HEK293 (cell line): ENCODE data around the gene USP21.

Experiments used
- CTCF ChIA-PET: fragments of 350-600 bp; formaldehyde crosslinking; extraction: SDS; loops from one replicate; lab custom pipeline; 2021; ENCODE audit warnings: antibody characterized with exemption; lab: Yijun Ruan, JAX
- POLR2A ChIA-PET: fragments of 300-600 bp; formaldehyde crosslinking; extraction: SDS; loops from one replicate; lab custom pipeline; 2020; ENCODE audit warnings: antibody characterized with exemption, inconsistent platforms; lab: Yijun Ruan, JAX
- H3K27ac ChIP-seq: fragments of 200-500 bp; sonication (Bioruptor generic); 2 replicates; pipeline ENCODE4 v1.5.1; 2014; ENCODE audit warnings: low read depth, low read length, control low read depth, inconsistent platforms; ENCODE audit errors: extremely low read depth
- H3K36me3 ChIP-seq, 2 experiments: fragments of 200-500 bp in 1 of 2; sonication (Bioruptor generic) in 1 of 2; 1 replicate in 1 of 2; 2 replicates in 1 of 2; pipeline ENCODE4 v1.5.1; 2014 to 2017; ENCODE audit warnings: inconsistent platforms in 2 of 2, low read length in 2 of 2; ENCODE audit not compliant: control insufficient read depth in 2 of 2, insufficient read depth in 1 of 2
- H3K4me1 ChIP-seq: fragments of 200-500 bp; sonication (Bioruptor generic); 2 replicates; pipeline ENCODE4 v1.5.1; 2014; ENCODE audit warnings: mild to moderate bottlenecking, low read length, inconsistent platforms; ENCODE audit not compliant: control insufficient read depth, insufficient read depth
- H3K4me3 ChIP-seq: 2 replicates; pipeline ENCODE4 v1.5.1; 2011; ENCODE audit warnings: low read depth, mild to moderate bottlenecking, control low read depth, low read length, moderate library complexity
- H3K9me3 ChIP-seq: fragments of 200-500 bp; sonication (Bioruptor generic); 2 replicates; pipeline ENCODE4 v1.5.1; 2014; ENCODE audit warnings: low read depth, low read length, inconsistent platforms; ENCODE audit not compliant: control insufficient read depth, insufficient read depth
- KLF8 ChIP-seq: fragments of 450-650 bp; formaldehyde crosslinking; IDR thresholded peaks from 2 replicates; pipeline ENCODE4 v1.5.1; 2016; ENCODE audit warnings: missing biosample characterization, missing genetic modification characterization
- ZNF138 ChIP-seq: fragments of 450-650 bp; formaldehyde crosslinking; IDR thresholded peaks from 2 replicates; pipeline ENCODE4 v1.5.1; 2016; ENCODE audit warnings: missing biosample characterization, missing genetic modification characterization, borderline replicate concordance
- ZNF140 ChIP-seq: fragments of 450-650 bp; formaldehyde crosslinking; IDR thresholded peaks from 2 replicates; pipeline ENCODE4 v1.5.1; 2016; ENCODE audit warnings: missing biosample characterization, missing genetic modification characterization
- ZNF16 ChIP-seq: fragments of 450-650 bp; formaldehyde crosslinking; IDR thresholded peaks from 2 replicates; pipeline ENCODE4 v1.5.1; 2016; ENCODE audit warnings: low read depth, missing biosample characterization, missing genetic modification characterization
- ZNF223 ChIP-seq: fragments of 450-650 bp; formaldehyde crosslinking; IDR thresholded peaks from 2 replicates; pipeline ENCODE4 v1.5.1; 2016; ENCODE audit warnings: missing biosample characterization, missing genetic modification characterization
- ZNF239 ChIP-seq: fragments of 450-650 bp; formaldehyde crosslinking; IDR thresholded peaks from 2 replicates; pipeline ENCODE4 v1.5.1; 2016; ENCODE audit warnings: missing biosample characterization, missing genetic modification characterization
- ZNF24 ChIP-seq: fragments of 450-650 bp; formaldehyde crosslinking; IDR thresholded peaks from 2 replicates; pipeline ENCODE4 v1.5.1; 2016; ENCODE audit warnings: missing biosample characterization, missing genetic modification characterization
- ZNF426 ChIP-seq: fragments of 450-650 bp; formaldehyde crosslinking; IDR thresholded peaks from 2 replicates; pipeline ENCODE4 v1.5.1; 2017; ENCODE audit warnings: missing biosample characterization, missing genetic modification characterization, mild to moderate bottlenecking, inconsistent platforms, moderate library complexity
- ZNF501 ChIP-seq: fragments of 450-650 bp; formaldehyde crosslinking; IDR thresholded peaks from 2 replicates; pipeline ENCODE4 v1.5.1; 2016; ENCODE audit warnings: missing biosample characterization, missing genetic modification characterization
- ZNF529 ChIP-seq: fragments of 450-650 bp; formaldehyde crosslinking; IDR thresholded peaks from 2 replicates; pipeline ENCODE4 v1.5.1; 2017; ENCODE audit warnings: missing genetic modification characterization, missing biosample characterization; ENCODE audit not compliant: insufficient replicate concordance
- ZNF549 ChIP-seq: fragments of 450-650 bp; IDR thresholded peaks from 2 replicates; pipeline ENCODE4 v1.5.1; 2018; ENCODE audit warnings: missing biosample characterization, missing genetic modification characterization, mild to moderate bottlenecking, inconsistent platforms, moderate library complexity
- ZNF555 ChIP-seq: fragments of 450-650 bp; formaldehyde crosslinking; conservative IDR thresholded peaks from 2 replicates; pipeline ENCODE4 v1.5.1; 2017; ENCODE audit warnings: missing biosample characterization, mild to moderate bottlenecking, missing genetic modification characterization, inconsistent platforms
- ZNF654 ChIP-seq: fragments of 450-650 bp; formaldehyde crosslinking; IDR thresholded peaks from 2 replicates; pipeline ENCODE4 v1.5.1; 2016; ENCODE audit warnings: low read depth, missing biosample characterization, missing genetic modification characterization
- ZNF768 ChIP-seq: fragments of 450-650 bp; formaldehyde crosslinking; IDR thresholded peaks from 2 replicates; pipeline ENCODE4 v1.5.1; 2018; ENCODE audit warnings: missing biosample characterization, mild to moderate bottlenecking, missing genetic modification characterization
- ZNF777 ChIP-seq: fragments of 450-650 bp; formaldehyde crosslinking; IDR thresholded peaks from 2 replicates; pipeline ENCODE4 v1.5.1; 2017; ENCODE audit warnings: missing biosample characterization, missing genetic modification characterization, borderline replicate concordance
- ZNF843 ChIP-seq: fragments of 450-650 bp; formaldehyde crosslinking; IDR thresholded peaks from 2 replicates; pipeline ENCODE4 v1.5.1; 2016; ENCODE audit warnings: missing biosample characterization, missing genetic modification characterization
- TF ChIP-seq, protein P1 (sequence below): fragments of 450-650 bp; formaldehyde crosslinking; IDR thresholded peaks from 2 replicates; pipeline ENCODE4 v1.5.1; 2016; ENCODE audit warnings: missing biosample characterization, missing genetic modification characterization, low read depth
- TF ChIP-seq, protein P2 (sequence below): fragments of 450-650 bp; formaldehyde crosslinking; IDR thresholded peaks from 2 replicates; pipeline ENCODE4 v1.5.1; 2016; ENCODE audit warnings: missing biosample characterization, missing genetic modification characterization
- TF ChIP-seq, protein P3 (sequence below): fragments of 450-650 bp; formaldehyde crosslinking; IDR thresholded peaks from 2 replicates; pipeline ENCODE4 v1.5.1; 2016; ENCODE audit warnings: missing biosample characterization, missing genetic modification characterization

Gene USP21

DNA sequence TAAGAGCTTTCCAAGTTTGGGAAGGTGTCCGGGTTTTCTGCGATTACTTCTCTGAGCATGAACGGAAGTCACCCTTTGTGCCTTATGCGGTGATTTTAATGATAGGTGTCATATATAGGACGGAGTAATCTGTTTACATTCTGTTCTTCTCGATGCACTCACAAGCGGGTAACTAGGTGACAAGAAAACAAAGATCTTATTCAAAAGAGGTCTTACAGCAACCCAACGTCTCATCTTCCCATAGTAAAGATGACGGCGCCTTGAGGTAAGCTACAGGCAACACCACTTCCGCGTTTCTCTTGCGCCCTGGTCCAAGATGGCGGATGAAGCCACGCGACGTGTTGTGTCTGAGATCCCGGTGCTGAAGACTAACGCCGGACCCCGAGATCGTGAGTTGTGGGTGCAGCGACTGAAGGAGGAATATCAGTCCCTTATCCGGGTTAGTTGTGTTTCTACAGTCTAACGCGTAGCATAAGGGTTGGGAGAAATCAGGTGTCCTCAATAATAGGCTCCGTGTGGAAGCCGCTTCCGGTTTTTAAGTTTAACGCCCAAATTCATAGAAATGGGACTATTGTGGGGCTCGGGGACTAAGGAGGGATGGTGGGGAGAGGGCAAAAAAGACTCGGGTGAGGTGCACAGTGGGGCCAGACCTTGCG is 5.5 kb upstream of the USP21 start, which contains the start of gene UFC1 (continued):
- peak; percentile 90; the same call in 1 of the 2 replicates for TF ChIP-seq ZNF501
- no peak for TF ChIP-seq ZNF654
- TF ChIP-seq ZNF843 (tag by site-specific recombination), result peak; percentile 67; the same call in 1 of the 2 replicates
- no peak for TF ChIP-seq ZNF426
- peak; percentile 91 for TF ChIP-seq KLF8 (tag by site-specific recombination)
- no peak for TF ChIP-seq ZNF529 (tag by site-specific recombination)
- peak; percentile 86; the same call in 1 of the 2 replicates for TF ChIP-seq ZNF24 (tag by site-specific recombination)
- no peak for TF ChIP-seq ZNF555
- TF ChIP-seq ZNF239 (tag by site-specific recombination), result no peak
- TF ChIP-seq ZNF140 (tag by site-specific recombination), result no peak
- no peak for TF ChIP-seq ZNF223 (tag by site-specific recombination)
- no peak for TF ChIP-seq ZNF549 (tag by site-specific recombination)
- TF ChIP-seq ZNF16 (tag by site-specific recombination), result no peak
- no peak for TF ChIP-seq ZNF768 (tag by site-specific recombination)
- TF ChIP-seq ZNF138 (tag by site-specific recombination), result no peak
- TF ChIP-seq, protein P1, sequence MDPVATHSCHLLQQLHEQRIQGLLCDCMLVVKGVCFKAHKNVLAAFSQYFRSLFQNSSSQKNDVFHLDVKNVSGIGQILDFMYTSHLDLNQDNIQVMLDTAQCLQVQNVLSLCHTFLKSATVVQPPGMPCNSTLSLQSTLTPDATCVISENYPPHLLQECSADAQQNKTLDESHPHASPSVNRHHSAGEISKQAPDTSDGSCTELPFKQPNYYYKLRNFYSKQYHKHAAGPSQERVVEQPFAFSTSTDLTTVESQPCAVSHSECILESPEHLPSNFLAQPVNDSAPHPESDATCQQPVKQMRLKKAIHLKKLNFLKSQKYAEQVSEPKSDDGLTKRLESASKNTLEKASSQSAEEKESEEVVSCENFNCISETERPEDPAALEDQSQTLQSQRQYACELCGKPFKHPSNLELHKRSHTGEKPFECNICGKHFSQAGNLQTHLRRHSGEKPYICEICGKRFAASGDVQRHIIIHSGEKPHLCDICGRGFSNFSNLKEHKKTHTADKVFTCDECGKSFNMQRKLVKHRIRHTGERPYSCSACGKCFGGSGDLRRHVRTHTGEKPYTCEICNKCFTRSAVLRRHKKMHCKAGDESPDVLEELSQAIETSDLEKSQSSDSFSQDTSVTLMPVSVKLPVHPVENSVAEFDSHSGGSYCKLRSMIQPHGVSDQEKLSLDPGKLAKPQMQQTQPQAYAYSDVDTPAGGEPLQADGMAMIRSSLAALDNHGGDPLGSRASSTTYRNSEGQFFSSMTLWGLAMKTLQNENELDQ, result no peak

DNA sequence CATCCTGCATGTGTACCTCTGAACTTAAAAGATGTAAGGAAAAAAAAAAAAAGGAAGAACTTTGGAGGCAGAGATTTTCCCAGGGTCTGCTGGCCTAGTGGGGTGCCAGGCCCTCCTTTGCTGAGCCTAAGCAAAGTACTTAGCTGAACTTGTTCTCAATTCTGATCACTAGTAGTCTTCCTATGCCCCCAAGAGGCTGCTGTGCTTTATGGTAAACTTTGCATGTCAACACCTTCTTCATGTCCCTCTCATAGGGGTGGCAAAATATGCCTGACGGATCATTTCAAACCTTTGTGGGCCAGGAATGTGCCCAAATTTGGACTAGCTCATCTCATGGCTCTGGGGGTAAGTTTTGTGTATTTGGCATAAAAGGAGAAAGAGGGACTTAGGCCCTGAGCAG is 1.4 kb upstream of the USP21 start:
- CTCF ChIA-PET, result interaction anchor here (0.5 to 1.2 kb wide), 6 partner anchors 8 to 1473 kb away, joined by 3 to 9 read pairs (median 3); partner anchors contain the start of gene PPOX

More for the DNA sequence above, 1.4 kb upstream of the USP21 start:
- no peak overlapping the region for H3K27ac ChIP-seq
- H3K4me3 ChIP-seq, result no peak overlapping the region
- POLR2A ChIA-PET, result interaction anchor here (1.3 to 1.6 kb wide), 2 partner anchors 8 to 25 kb away, joined by 7 read pairs; partner anchors contain the start of genes DEDD and PPOX
- no peaks in the 10 kb centered on the region for H3K9me3 ChIP-seq
- peaks cover 5 to 57% of the 10 kb centered on the region in 2 experiments; a peak in 2 of 3 replicates for H3K36me3 ChIP-seq
- TF ChIP-seq, protein P2, sequence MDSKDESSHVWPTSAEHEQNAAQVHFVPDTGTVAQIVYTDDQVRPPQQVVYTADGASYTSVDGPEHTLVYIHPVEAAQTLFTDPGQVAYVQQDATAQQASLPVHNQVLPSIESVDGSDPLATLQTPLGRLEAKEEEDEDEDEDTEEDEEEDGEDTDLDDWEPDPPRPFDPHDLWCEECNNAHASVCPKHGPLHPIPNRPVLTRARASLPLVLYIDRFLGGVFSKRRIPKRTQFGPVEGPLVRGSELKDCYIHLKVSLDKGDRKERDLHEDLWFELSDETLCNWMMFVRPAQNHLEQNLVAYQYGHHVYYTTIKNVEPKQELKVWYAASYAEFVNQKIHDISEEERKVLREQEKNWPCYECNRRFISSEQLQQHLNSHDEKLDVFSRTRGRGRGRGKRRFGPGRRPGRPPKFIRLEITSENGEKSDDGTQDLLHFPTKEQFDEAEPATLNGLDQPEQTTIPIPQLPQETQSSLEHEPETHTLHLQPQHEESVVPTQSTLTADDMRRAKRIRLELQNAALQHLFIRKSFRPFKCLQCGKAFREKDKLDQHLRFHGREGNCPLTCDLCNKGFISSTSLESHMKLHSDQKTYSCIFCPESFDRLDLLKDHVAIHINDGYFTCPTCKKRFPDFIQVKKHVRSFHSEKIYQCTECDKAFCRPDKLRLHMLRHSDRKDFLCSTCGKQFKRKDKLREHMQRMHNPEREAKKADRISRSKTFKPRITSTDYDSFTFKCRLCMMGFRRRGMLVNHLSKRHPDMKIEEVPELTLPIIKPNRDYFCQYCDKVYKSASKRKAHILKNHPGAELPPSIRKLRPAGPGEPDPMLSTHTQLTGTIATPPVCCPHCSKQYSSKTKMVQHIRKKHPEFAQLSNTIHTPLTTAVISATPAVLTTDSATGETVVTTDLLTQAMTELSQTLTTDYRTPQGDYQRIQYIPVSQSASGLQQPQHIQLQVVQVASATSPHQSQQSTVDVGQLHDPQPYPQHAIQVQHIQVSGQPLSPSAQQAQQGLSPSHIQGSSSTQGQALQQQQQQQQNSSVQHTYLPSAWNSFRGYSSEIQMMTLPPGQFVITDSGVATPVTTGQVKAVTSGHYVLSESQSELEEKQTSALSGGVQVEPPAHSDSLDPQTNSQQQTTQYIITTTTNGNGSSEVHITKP (tag by site-specific recombination), result peak; percentile 28; the same call in 1 of the 2 replicates
- 0 out of 2 replicates have a peak, but pooled peaks have one; percentile 4 for TF ChIP-seq ZNF654
- TF ChIP-seq ZNF777 (tag by site-specific recombination), result no peak
- TF ChIP-seq, protein P3, sequence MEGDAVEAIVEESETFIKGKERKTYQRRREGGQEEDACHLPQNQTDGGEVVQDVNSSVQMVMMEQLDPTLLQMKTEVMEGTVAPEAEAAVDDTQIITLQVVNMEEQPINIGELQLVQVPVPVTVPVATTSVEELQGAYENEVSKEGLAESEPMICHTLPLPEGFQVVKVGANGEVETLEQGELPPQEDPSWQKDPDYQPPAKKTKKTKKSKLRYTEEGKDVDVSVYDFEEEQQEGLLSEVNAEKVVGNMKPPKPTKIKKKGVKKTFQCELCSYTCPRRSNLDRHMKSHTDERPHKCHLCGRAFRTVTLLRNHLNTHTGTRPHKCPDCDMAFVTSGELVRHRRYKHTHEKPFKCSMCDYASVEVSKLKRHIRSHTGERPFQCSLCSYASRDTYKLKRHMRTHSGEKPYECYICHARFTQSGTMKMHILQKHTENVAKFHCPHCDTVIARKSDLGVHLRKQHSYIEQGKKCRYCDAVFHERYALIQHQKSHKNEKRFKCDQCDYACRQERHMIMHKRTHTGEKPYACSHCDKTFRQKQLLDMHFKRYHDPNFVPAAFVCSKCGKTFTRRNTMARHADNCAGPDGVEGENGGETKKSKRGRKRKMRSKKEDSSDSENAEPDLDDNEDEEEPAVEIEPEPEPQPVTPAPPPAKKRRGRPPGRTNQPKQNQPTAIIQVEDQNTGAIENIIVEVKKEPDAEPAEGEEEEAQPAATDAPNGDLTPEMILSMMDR (tag by site-specific recombination), result 0 out of 2 replicates have a peak, but pooled peaks have one; percentile 11
- TF ChIP-seq, all 188 proteins: peak for 3
- H3K4me1 ChIP-seq, result 0 out of 2 replicates have a peak, but pooled peaks cover 4% of the 10 kb centered on the region
